NCI-H2107 (cell line): Measurements from ENCODE around the gene ABCB8.

ENCODE experiments used
- DNase-seq: peaks from one replicate; lab custom pipeline; 2025; lab: John Stamatoyannopoulos, UW

ABCB8 gene

GRCh38 chr7:151087245-151088018 is 59.2 kb downstream of the ABCB8 start:
- no peak for DNase-seq

- no peak for DNase-seq
These were observed 60.0 kb downstream of the ABCB8 start for GRCh38 chr7:151088019-151088855.

GRCh38 chr7:151088856-151089699 is 60.8 kb downstream of the ABCB8 start:
- DNase-seq, result no peak

- no peak for DNase-seq
These were observed 61.9 kb downstream of the ABCB8 start for GRCh38 chr7:151089893-151090730.

- no peak for DNase-seq
These were observed 62.8 kb downstream of the ABCB8 start for GRCh38 chr7:151091003-151091402.

GRCh38 chr7:151091431-151091830 is 63.2 kb downstream of the ABCB8 start:
- DNase-seq, result no peak

- DNase-seq, result no peak
These were observed 63.7 kb downstream of the ABCB8 start for GRCh38 chr7:151091988-151092387.

- no peak for DNase-seq
These were observed 65.5 kb downstream of the ABCB8 start for GRCh38 chr7:151093748-151094147.

- no peak for DNase-seq
These were observed 66.4 kb downstream of the ABCB8 start for GRCh38 chr7:151094675-151095074.

GRCh38 chr7:151095123-151095797 is 67.0 kb downstream of the ABCB8 start:
- DNase-seq, result no peak

GRCh38 chr7:151095828-151096475 is 67.7 kb downstream of the ABCB8 start:
- no peak for DNase-seq
